Ovary (tissue), 9 donors: Measurements from ENCODE around the gene EYS. TPM values are rescaled to one million over a fixed set of nuclear protein-coding genes. Genes with fewer than 3 reads are reported as not detected.

ENCODE experiments used
- DNase-seq, 5 donors: peaks; one replicate each; pipeline ENCODE4 v3.0.0-alpha.2; 2019 to 2020
- H3K27ac ChIP-seq, 2 donors: fragments of 200-600 bp; one replicate each; pipeline versions ENCODE4 v1.5.1 to v1.8.0; 2019 to 2022
- H3K27me3 ChIP-seq: fragments of 200-600 bp; one replicate; pipeline ENCODE4 v1.8.0; 2022
- H3K36me3 ChIP-seq: fragments of 200-600 bp; sonication (generic); one replicate; pipeline ENCODE4 v1.5.1; 2019
- H3K4me1 ChIP-seq: one replicate; pipeline ENCODE4 v1.8.1; 2013; ENCODE audit warnings: mild to moderate bottlenecking, moderate library complexity; ENCODE audit not compliant: insufficient read depth
- H3K4me3 ChIP-seq: fragments of 200-600 bp; sonication (generic); one replicate; pipeline ENCODE4 v1.5.1; 2017
- H3K9me3 ChIP-seq, 2 donors: fragments of 200-600 bp in 1 of 2; sonication (generic) in 1 of 2; one replicate each; pipeline versions ENCODE4 v1.5.1 to v1.8.1; 2013 to 2019; ENCODE audit warnings: mild to moderate bottlenecking in 1 of 2, moderate library complexity in 1 of 2
- EP300 ChIP-seq: sonication (generic); formaldehyde crosslinking; IDR thresholded peaks from one replicate; pipeline ENCODE4 v1.6.1; 2017; ENCODE audit warnings: antibody characterized with exemption
- POLR2A ChIP-seq: fragments of 450-650 bp; IDR thresholded peaks from one replicate; pipeline ENCODE4 v1.6.1; 2017; ENCODE audit warnings: antibody characterized with exemption, mild to moderate bottlenecking, moderate library complexity
- WGBS, 3 donors: extraction: QIAGEN DNeasy Blood & Tissue Kit in 1 of 3; methylation state at CpG; one replicate each; pipeline versions ENCODE4 v1.1.5 to v1.1.7; 2013 to 2017; 5-methylcytosine and 5-hydroxymethylcytosine counted together
- intact Hi-C, 4 donors: fragments of 100-400 bp; cut with DNase I; formaldehyde crosslinking; loops; one replicate each; pipeline versions ENCODE4 v1.11.0 to v1.15.1; 2022 to 2023
- polyA plus RNA-seq, 2 donors: library from polyadenylated mRNA; stranded (reverse); fragments of 200-250 nt in 1 of 2; fragments of 350-450 nt in 1 of 2; fragmentation: Illumina TruSeq in 1 of 2; extraction: RNeasy Lipid Tissue Mini Kit (QIAGEN cat#74804) in 1 of 2; gene quantifications; one replicate each; pipeline ENCODE4 v1.2.3, GENCODE V29; 2013 to 2014
- total RNA-seq, 7 donors: library from RNA; depleted of rRNA in 2 of 7; stranded (reverse); fragments of >200 nt in 2 of 7; fragmentation: NEBNext Ultra II Directional in 3 of 7; extraction: Animal tissue kit (Norgen Biotek cat#: 25700) in 3 of 7; gene quantifications; one replicate each; pipeline versions ENCODE4 v1.1.0 to v1.2.4, GENCODE V29; 2016 to 2023
- TF ChIP-seq, protein P1 (sequence below), 3 donors: fragments of 450-650 bp in 2 of 3; fragments of 200-600 bp in 1 of 3; IDR thresholded peaks; one replicate each; pipeline versions ENCODE4 v1.5.1 to v1.8.0; 2016 to 2022; ENCODE audit warnings: antibody characterized with exemption in 3 of 3, mild to moderate bottlenecking in 1 of 3
- donor health status: DM: no; HTN: no; CAD: no; lungs with moderate emphysema.
- donor health status: DM: no; HTN: no; CAD: no.
- donor health status: Bipolar disorder and iron deficiency.
- donor health status: DM: yes; HTN: yes; CAD: no.
- donor health status: DM: no; HTN: no; CAD: no.
- donor health status: DM: yes; HTN: yes; CAD: no.

The EYS gene
- total and polyA plus RNA-seq, 9 donors, result under 0.01 to 0.03 (median 0.01) TPM; not detected in 6

DNA sequence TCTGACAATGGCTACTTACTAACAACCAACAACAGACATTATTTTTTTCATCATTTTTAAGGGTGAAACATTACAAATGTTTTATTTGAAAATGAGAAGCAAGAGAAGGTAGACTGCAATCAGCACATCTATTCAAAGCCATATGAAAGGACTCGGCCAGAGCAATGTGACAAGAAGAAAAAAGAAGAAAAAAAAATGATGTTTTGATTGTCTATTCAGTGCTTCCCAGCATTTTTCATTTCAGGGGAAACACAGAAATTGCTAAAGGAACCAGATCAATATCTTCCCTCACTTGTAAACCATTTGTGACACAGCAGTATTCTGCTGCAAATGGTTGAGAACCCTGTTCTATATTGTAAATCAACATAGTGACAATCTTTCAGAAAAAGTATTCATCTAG, 270.7 kb downstream of the EYS start:
- intact Hi-C loops, result no loop called here
- no peaks in the 10 kb centered on the region for H3K36me3 ChIP-seq

GRCh38 chr6:65416621-65417020, 290.4 kb downstream of the EYS start:
- Histone ChIP-seq H3K4me1 (no peaks in the 10 kb centered on the region), H3K27me3 (no peaks in the 10 kb centered on the region), H3K9me3 (no peaks in the 10 kb centered on the region), H3K4me3 (no peak overlapping the region), H3K27ac (no peak overlapping the region), H3K36me3 (no peaks in the 10 kb centered on the region)
- WGBS, 3 donors, result 87 to 88% (median 87%) methylated on average over 3 of the region's 3 CpGs
- TF ChIP-seq POLR2A (no peak), EP300 (no peak)
- TF ChIP-seq, protein P1, sequence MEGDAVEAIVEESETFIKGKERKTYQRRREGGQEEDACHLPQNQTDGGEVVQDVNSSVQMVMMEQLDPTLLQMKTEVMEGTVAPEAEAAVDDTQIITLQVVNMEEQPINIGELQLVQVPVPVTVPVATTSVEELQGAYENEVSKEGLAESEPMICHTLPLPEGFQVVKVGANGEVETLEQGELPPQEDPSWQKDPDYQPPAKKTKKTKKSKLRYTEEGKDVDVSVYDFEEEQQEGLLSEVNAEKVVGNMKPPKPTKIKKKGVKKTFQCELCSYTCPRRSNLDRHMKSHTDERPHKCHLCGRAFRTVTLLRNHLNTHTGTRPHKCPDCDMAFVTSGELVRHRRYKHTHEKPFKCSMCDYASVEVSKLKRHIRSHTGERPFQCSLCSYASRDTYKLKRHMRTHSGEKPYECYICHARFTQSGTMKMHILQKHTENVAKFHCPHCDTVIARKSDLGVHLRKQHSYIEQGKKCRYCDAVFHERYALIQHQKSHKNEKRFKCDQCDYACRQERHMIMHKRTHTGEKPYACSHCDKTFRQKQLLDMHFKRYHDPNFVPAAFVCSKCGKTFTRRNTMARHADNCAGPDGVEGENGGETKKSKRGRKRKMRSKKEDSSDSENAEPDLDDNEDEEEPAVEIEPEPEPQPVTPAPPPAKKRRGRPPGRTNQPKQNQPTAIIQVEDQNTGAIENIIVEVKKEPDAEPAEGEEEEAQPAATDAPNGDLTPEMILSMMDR (IDR thresholded peaks at IDR 0.05), result no peak
- no peak for DNase-seq
- intact Hi-C loops, result no loop called here

More for the DNA sequence above, 270.7 kb downstream of the EYS start:
- TF ChIP-seq EP300 (no peak), POLR2A (no peak)
- no peaks in the 10 kb centered on the region for H3K9me3 ChIP-seq
- H3K27me3 ChIP-seq, result no peaks in the 10 kb centered on the region
- 87 to 95% (median 93%) methylated on average over 1 of the region's 1 CpG for WGBS, 3 donors
- H3K4me1 ChIP-seq, result no peaks in the 10 kb centered on the region
- no peak for DNase-seq
- H3K4me3 ChIP-seq, result no peak overlapping the region
- H3K27ac ChIP-seq, result no peak overlapping the region

DNA sequence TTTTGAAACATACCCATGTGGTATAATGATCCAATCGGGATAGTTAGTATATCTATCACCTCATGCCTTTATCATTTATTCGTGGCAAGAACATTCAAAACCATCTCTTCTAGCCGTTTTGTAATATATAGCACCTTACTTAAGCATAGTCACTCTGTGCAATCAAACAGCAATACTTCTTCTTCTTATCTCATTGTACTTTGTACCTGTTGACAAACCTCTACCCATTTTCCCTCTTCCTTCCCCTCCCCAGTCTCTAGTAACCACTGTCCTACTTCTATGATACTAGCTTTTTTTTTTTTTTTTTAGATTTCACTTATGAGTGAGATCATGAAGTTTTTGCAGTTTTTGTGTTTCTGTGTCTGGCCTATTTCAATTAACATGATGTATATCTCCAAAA, 296.7 kb downstream of the EYS start:
- Histone ChIP-seq H3K4me3 (no peak overlapping the region), H3K27me3 (no peaks in the 10 kb centered on the region), H3K4me1 (no peaks in the 10 kb centered on the region), H3K27ac (no peak overlapping the region), H3K9me3 (no peaks in the 10 kb centered on the region), H3K36me3 (no peaks in the 10 kb centered on the region)
- DNase-seq, result no peak
- TF ChIP-seq POLR2A, result no peak
- TF ChIP-seq, protein P1 (IDR thresholded peaks at IDR 0.05), result no peak
- no peak for TF ChIP-seq EP300
- WGBS, 3 donors, result 84 to 89% (median 86%) methylated on average over 3 of the region's 3 CpGs
- intact Hi-C loops, result no loop called here

GRCh38 chr6:65402564-65402963, 304.5 kb downstream of the EYS start:
- DNase-seq, result no peak
- TF ChIP-seq EP300 (no peak), POLR2A (no peak)
- TF ChIP-seq, protein P1 (IDR thresholded peaks at IDR 0.05), result no peak
- intact Hi-C loops, result no loop called here
- Histone ChIP-seq H3K9me3 (no peaks in the 10 kb centered on the region), H3K4me3 (no peak overlapping the region), H3K36me3 (no peaks in the 10 kb centered on the region), H3K27me3 (no peaks in the 10 kb centered on the region), H3K27ac (no peak overlapping the region), H3K4me1 (no peaks in the 10 kb centered on the region)

DNA sequence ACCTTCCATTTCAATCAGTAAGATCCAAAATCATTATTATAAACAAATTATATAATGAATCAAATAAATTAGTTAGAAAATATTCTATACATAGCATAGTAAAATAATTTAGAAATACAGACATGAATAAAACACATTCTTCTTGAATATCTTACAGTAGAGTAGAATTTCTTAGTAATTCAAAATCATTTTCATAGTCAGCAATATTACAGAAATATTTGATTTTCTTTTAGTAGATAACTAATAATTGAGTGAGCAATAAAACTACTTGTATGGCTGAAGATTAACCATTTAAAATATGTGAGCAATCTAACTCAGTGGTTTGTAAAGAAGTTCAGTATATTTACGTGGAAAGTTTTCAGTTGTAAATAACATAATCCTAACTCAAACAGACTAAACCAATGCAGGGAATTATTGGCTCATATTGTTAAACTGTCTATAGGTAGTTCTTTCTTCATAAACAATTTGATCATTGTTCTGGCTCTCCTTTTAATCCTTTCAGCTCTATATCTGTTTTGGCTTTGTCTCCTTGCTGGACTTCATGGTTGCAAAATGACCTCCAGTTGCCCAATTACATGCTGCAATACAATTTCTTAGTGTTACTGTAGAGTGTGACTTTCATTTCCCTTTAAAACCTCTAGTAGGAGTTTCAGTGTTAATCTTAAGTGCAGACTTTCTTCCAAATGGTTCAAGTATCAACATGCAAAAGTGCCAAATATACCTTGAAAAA, 307.5 kb downstream of the EYS start:
- Histone ChIP-seq H3K9me3 (no peaks in the 10 kb centered on the region), H3K27ac (no peak overlapping the region), H3K4me3 (no peak overlapping the region), H3K4me1 (no peaks in the 10 kb centered on the region), H3K27me3 (no peaks in the 10 kb centered on the region), H3K36me3 (no peaks in the 10 kb centered on the region)
- no peak for TF ChIP-seq POLR2A
- no peak for TF ChIP-seq EP300
- TF ChIP-seq, protein P1 (IDR thresholded peaks at IDR 0.05), result no peak
- WGBS, 3 donors, result 84 to 90% (median 89%) methylated on average over 1 of the region's 1 CpG
- no peak for DNase-seq
- intact Hi-C loops, result no loop called here
